ENCODE measurements around the gene SPOCK3.

GRCh38 chr4:167014944-167015343 lies 219.3 kb downstream of the SPOCK3 start:
- TF ChIP-seq CTCF (IDR thresholded peaks at IDR 0.05), result no peak
- no peak for TF ChIP-seq POLR2A (IDR thresholded peaks at IDR 0.05)
